WTC11 (cell line): ENCODE results near the gene MAP7. TPM values are rescaled to one million over a fixed set of nuclear protein-coding genes. Genes with fewer than 3 reads are reported as not detected.

Source experiments
- ATF1 ChIP-seq: sonication (generic); formaldehyde crosslinking; IDR thresholded peaks from 2 replicates; pipeline ENCODE4 v1.8.1; 2023; ENCODE audit warnings: mild to moderate bottlenecking, moderate library complexity, missing genetic modification reagents
- ATF6 ChIP-seq: sonication (generic); formaldehyde crosslinking; IDR thresholded peaks from 2 replicates; pipeline ENCODE4 v1.8.1; 2023; ENCODE audit warnings: mild to moderate bottlenecking, missing genetic modification reagents
- CREB1 ChIP-seq: sonication (generic); formaldehyde crosslinking; IDR thresholded peaks from 2 replicates; pipeline ENCODE4 v1.8.0; 2023; ENCODE audit warnings: mild to moderate bottlenecking, missing genetic modification reagents
- EMX1 ChIP-seq: fragments of 250-450 bp; sonication (Bioruptor Pico); IDR thresholded peaks from 2 replicates; pipeline ENCODE4 v1.8.0; 2021; ENCODE audit warnings: mild to moderate bottlenecking
- ESRRA ChIP-seq: sonication (generic); formaldehyde crosslinking; IDR thresholded peaks from 2 replicates; pipeline ENCODE4 v1.8.1; 2022; ENCODE audit warnings: mild to moderate bottlenecking, missing genetic modification reagents, borderline replicate concordance
- FOXP1 ChIP-seq: sonication (generic); formaldehyde crosslinking; IDR thresholded peaks from 2 replicates; pipeline ENCODE4 v1.8.0; 2022; ENCODE audit warnings: missing genetic modification reagents, mild to moderate bottlenecking, moderate library complexity, borderline replicate concordance
- FOXP4 ChIP-seq: sonication (generic); formaldehyde crosslinking; IDR thresholded peaks from 2 replicates; pipeline ENCODE4 v1.8.0; 2022; ENCODE audit warnings: mild to moderate bottlenecking, missing genetic modification reagents
- GABPB1 ChIP-seq: sonication (generic); formaldehyde crosslinking; IDR thresholded peaks from 2 replicates; pipeline ENCODE4 v1.8.1; 2023; ENCODE audit warnings: mild to moderate bottlenecking, missing genetic modification reagents
- GTF2I ChIP-seq: fragments of 250-450 bp; sonication (Bioruptor Pico); conservative IDR thresholded peaks from 2 replicates; pipeline ENCODE4 v1.4.0; 2021; ENCODE audit warnings: mild to moderate bottlenecking
- HMGXB4 ChIP-seq: sonication (generic); formaldehyde crosslinking; IDR thresholded peaks from 2 replicates; pipeline ENCODE4 v1.8.1; 2023; ENCODE audit warnings: mild to moderate bottlenecking, moderate library complexity, missing genetic modification reagents
- IRF1 ChIP-seq: sonication (generic); formaldehyde crosslinking; IDR thresholded peaks from 2 replicates; pipeline ENCODE4 v1.8.0; 2023; ENCODE audit warnings: missing genetic modification reagents
- JAZF1 ChIP-seq: fragments of 250-450 bp; sonication (Bioruptor Pico); IDR thresholded peaks from 2 replicates; pipeline ENCODE4 v1.9.0; 2021; ENCODE audit warnings: moderate library complexity, mild to moderate bottlenecking, inconsistent platforms
- MAX ChIP-seq: sonication (generic); formaldehyde crosslinking; IDR thresholded peaks from 2 replicates; pipeline ENCODE4 v1.8.0; 2022; ENCODE audit warnings: mild to moderate bottlenecking, missing genetic modification reagents
- MYBL2 ChIP-seq: sonication (generic); formaldehyde crosslinking; IDR thresholded peaks from 2 replicates; pipeline ENCODE4 v1.8.1; 2023; ENCODE audit warnings: mild to moderate bottlenecking, moderate library complexity, missing genetic modification reagents
- NFATC4 ChIP-seq: fragments of 250-450 bp; sonication (Bioruptor Pico); IDR thresholded peaks from 2 replicates; pipeline ENCODE4 v1.9.0; 2021; ENCODE audit warnings: mild to moderate bottlenecking
- NFE2L1 ChIP-seq: sonication (generic); formaldehyde crosslinking; IDR thresholded peaks from 2 replicates; pipeline ENCODE4 v1.8.1; 2023; ENCODE audit warnings: missing genetic modification reagents
- NFYB ChIP-seq: sonication (generic); formaldehyde crosslinking; conservative IDR thresholded peaks from 2 replicates; pipeline ENCODE4 v1.8.0; 2022; ENCODE audit warnings: low read depth, missing genetic modification reagents
- NR3C1 ChIP-seq: sonication (generic); formaldehyde crosslinking; conservative IDR thresholded peaks from 2 replicates; pipeline ENCODE4 v1.8.1; 2023; ENCODE audit warnings: low read depth, mild to moderate bottlenecking, missing genetic modification reagents
- RELA ChIP-seq: sonication (generic); formaldehyde crosslinking; IDR thresholded peaks from 2 replicates; pipeline ENCODE4 v1.8.1; 2022; ENCODE audit warnings: missing genetic modification reagents, mild to moderate bottlenecking, borderline replicate concordance
- SMAD3 ChIP-seq: sonication (generic); formaldehyde crosslinking; IDR thresholded peaks from 2 replicates; pipeline ENCODE4 v1.8.0; 2022; ENCODE audit warnings: missing genetic modification reagents, mild to moderate bottlenecking, borderline replicate concordance
- SOX15 ChIP-seq: fragments of 250-450 bp; sonication (Bioruptor Pico); IDR thresholded peaks from 2 replicates; pipeline ENCODE4 v1.9.0; 2021; ENCODE audit warnings: mild to moderate bottlenecking
- SP1 ChIP-seq: sonication (generic); formaldehyde crosslinking; conservative IDR thresholded peaks from 2 replicates; pipeline ENCODE4 v1.8.1; 2022; ENCODE audit warnings: missing genetic modification reagents
- TEAD1 ChIP-seq: sonication (generic); formaldehyde crosslinking; IDR thresholded peaks from 2 replicates; pipeline ENCODE4 v1.8.0; 2022; ENCODE audit warnings: mild to moderate bottlenecking, missing genetic modification reagents
- TEAD4 ChIP-seq: sonication (generic); formaldehyde crosslinking; IDR thresholded peaks from 2 replicates; pipeline ENCODE4 v1.8.0; 2022; ENCODE audit warnings: mild to moderate bottlenecking, missing genetic modification reagents
- TP53 ChIP-seq: sonication (generic); formaldehyde crosslinking; IDR thresholded peaks from 2 replicates; pipeline ENCODE4 v1.8.1; 2023; ENCODE audit warnings: mild to moderate bottlenecking, missing genetic modification reagents
- USF2 ChIP-seq: sonication (generic); formaldehyde crosslinking; IDR thresholded peaks from 2 replicates; pipeline ENCODE4 v1.8.1; 2023; ENCODE audit warnings: mild to moderate bottlenecking, missing genetic modification reagents, moderate library complexity
- ZNF138 ChIP-seq: sonication (generic); formaldehyde crosslinking; conservative IDR thresholded peaks from 2 replicates; pipeline ENCODE4 v1.8.1; 2022; ENCODE audit warnings: mild to moderate bottlenecking, moderate library complexity, missing genetic modification reagents
- ZNF263 ChIP-seq: sonication (generic); formaldehyde crosslinking; IDR thresholded peaks from 2 replicates; pipeline ENCODE4 v1.8.1; 2022; ENCODE audit warnings: low read depth, mild to moderate bottlenecking, moderate library complexity, missing genetic modification reagents
- ZNF416 ChIP-seq: fragments of 250-450 bp; sonication (Bioruptor Pico); IDR thresholded peaks from 2 replicates; pipeline ENCODE4 v1.9.0; 2021; ENCODE audit warnings: mild to moderate bottlenecking, inconsistent platforms
- ZNF425 ChIP-seq: fragments of 250-450 bp; sonication (Bioruptor Pico); conservative IDR thresholded peaks from 2 replicates; pipeline ENCODE4 v1.9.0; 2021; ENCODE audit warnings: mild to moderate bottlenecking
- total RNA-seq: library from RNA; stranded (reverse); gene quantifications from 3 replicates; pipeline ENCODE4 v1.2.3, GENCODE V29; 2021

MAP7 gene
- total RNA-seq, 1 experiment from 2014 or later: 56.6 TPM

GRCh38 chr6:136550330-136551071, at the start of gene MAP7 (continued):
- TF ChIP-seq FOXP4 (CRISPR knock-in tag): no peak; the same call in 1 of the 2 replicates
- TF ChIP-seq ZNF425: no peak
- no peak for TF ChIP-seq ZNF263 (CRISPR knock-in tag)
- TF ChIP-seq FOXP1 (CRISPR knock-in tag): peak; percentile 94
- no peak for TF ChIP-seq EMX1 (CRISPR knock-in tag)
- no peak for TF ChIP-seq TEAD4 (CRISPR knock-in tag)
- TF ChIP-seq MAX (CRISPR knock-in tag): peak; percentile 89
- TF ChIP-seq SP1 (CRISPR knock-in tag): peak; percentile 83
- TF ChIP-seq TP53 (CRISPR knock-in tag): peak; percentile 88
- peak; percentile 15; the same call in 1 of the 2 replicates for TF ChIP-seq IRF1
- TF ChIP-seq NFYB (CRISPR knock-in tag): no peak
- no peak for TF ChIP-seq ATF1 (CRISPR knock-in tag)
- 0 out of 2 replicates have a peak, but pooled peaks have one; percentile 85 for TF ChIP-seq NR3C1 (CRISPR knock-in tag)
- peak; percentile 18; the same call in 1 of the 2 replicates for TF ChIP-seq CREB1
- TF ChIP-seq ZNF138 (CRISPR knock-in tag): peak; percentile 93; the same call in 1 of the 2 replicates
- peak; percentile 81; the same call in 1 of the 2 replicates for TF ChIP-seq NFE2L1
- no peak for TF ChIP-seq JAZF1
- TF ChIP-seq TEAD1 (CRISPR knock-in tag): peak; percentile 84; the same call in 1 of the 2 replicates
- no peak for TF ChIP-seq NFATC4 (CRISPR knock-in tag)
- TF ChIP-seq GTF2I (CRISPR knock-in tag): no peak
- no peak for TF ChIP-seq SOX15 (CRISPR knock-in tag)
- TF ChIP-seq RELA (CRISPR knock-in tag): no peak
- peak; percentile 99 for TF ChIP-seq HMGXB4 (CRISPR knock-in tag)
- no peak for TF ChIP-seq GABPB1 (CRISPR knock-in tag)
- 0 out of 2 replicates have a peak, but pooled peaks have one; percentile 59 for TF ChIP-seq MYBL2 (CRISPR knock-in tag)
- TF ChIP-seq USF2: peak; percentile 48; the same call in 1 of the 2 replicates
- TF ChIP-seq SMAD3 (CRISPR knock-in tag): peak; percentile 10; the same call in 1 of the 2 replicates
- TF ChIP-seq ATF6 (CRISPR knock-in tag): no peak
- TF ChIP-seq ESRRA (CRISPR knock-in tag): peak; percentile 74; the same call in 1 of the 2 replicates
- TF ChIP-seq ZNF416 (CRISPR knock-in tag): no peak
